ENCODE measurements around the gene FRRS1.

- TF ChIP-seq CTCF (IDR thresholded peaks at IDR 0.05), result no peak
- TF ChIP-seq POLR2A (IDR thresholded peaks at IDR 0.05), result no peak
Observed at GRCh38 chr1:99700020-99700419, 66.4 kb downstream of the FRRS1 start.
